Adipocyte (in vitro differentiated cells): ENCODE measurements around the gene CHORDC1.
"Not testable (repeated sequence)": the region's sequence is repeated elsewhere in the genome, so short reads cannot be mapped to it uniquely, and the experiment has no call there.

Experiments used
- DNase-seq: peaks from one replicate; pipeline ENCODE4 v3.0.0-alpha.2; 2015; ENCODE audit warnings: low read depth
- H3K27me3 ChIP-seq: replicated peaks from 2 replicates; pipeline ENCODE4 v1.7.0; 2013; ENCODE audit warnings: mild to moderate bottlenecking, low read length, moderate library complexity; ENCODE audit not compliant: control insufficient read depth, insufficient read depth
- H3K36me3 ChIP-seq: 2 replicates; pipeline ENCODE4 v1.7.0; 2013; ENCODE audit warnings: low read length, mild to moderate bottlenecking, moderate library complexity; ENCODE audit not compliant: control insufficient read depth, insufficient read depth, severe bottlenecking
- H3K4me1 ChIP-seq: 2 replicates; pipeline ENCODE4 v1.7.0; 2013; ENCODE audit warnings: mild to moderate bottlenecking, low read length, moderate library complexity; ENCODE audit not compliant: control insufficient read depth, insufficient read depth
- H3K4me3 ChIP-seq: 2 replicates; pipeline ENCODE4 v1.7.0; 2013; ENCODE audit warnings: mild to moderate bottlenecking, low read length, moderate library complexity
- H3K9ac ChIP-seq: 2 replicates; pipeline ENCODE4 v1.7.0; 2013; ENCODE audit warnings: mild to moderate bottlenecking, low read length, moderate library complexity
- H3K9me3 ChIP-seq: 2 replicates; pipeline ENCODE4 v1.7.0; 2013; ENCODE audit warnings: mild to moderate bottlenecking, low read length, moderate library complexity; ENCODE audit not compliant: control insufficient read depth

Gene CHORDC1

DNA sequence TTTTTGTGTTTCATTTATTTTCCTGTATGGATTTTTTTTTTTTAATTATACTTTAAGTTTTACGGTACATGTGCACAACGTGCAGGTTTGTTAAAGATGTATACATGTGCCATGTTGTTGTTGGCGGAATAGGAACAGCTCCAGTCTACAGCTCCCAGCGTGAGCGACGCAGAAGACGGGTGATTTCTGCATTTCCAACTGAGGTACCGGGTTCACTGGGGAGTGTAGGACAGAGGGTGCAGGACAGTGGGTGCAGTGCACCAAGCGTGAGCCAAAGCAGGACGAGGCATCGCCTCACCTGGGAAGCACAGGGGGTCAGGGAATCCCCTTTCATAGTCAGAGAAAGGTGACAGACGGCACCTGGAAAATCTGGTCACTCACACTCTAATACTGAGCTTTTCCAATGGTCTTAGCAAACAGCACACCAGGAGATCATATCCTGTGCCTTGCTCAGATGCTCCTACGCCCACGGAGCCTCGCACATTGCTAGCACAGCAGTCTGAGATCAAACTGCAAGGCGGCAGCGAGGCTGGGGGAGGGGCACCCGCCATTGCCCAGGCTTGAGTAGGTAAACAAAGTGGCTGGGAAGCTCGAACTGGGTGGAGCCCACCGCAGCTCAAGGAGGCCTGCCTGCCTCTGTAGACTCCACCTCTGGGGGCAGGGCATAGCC lies 17.3 kb upstream of the CHORDC1 start:
- H3K4me3 ChIP-seq, DNase-seq, H3K9me3 ChIP-seq, H3K9ac ChIP-seq, H3K27me3 ChIP-seq, H3K36me3 ChIP-seq, H3K4me1 ChIP-seq: not testable (repeated sequence)

DNA sequence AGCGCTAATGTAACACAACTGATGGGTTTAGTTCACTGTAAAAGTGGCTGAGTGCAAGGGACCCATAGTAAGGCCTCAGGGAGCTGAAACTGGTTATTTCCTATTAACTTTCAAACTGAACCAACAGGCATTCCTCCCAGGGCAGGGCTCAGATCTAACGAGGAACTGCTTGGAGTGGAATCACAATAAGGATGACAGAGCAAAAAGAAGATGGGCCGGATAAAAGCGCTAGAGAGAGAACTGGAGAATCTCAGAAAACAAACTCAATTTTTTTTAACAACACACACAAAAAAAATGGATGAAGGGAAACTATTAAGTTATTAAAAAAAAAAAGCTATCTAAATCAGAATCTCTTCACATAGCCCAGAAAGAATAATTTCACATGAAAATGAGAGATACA lies 14.2 kb upstream of the CHORDC1 start:
- Histone ChIP-seq H3K36me3 (no peaks in the 10 kb centered on the region), H3K4me1 (peaks cover 6% of the 10 kb centered on the region), H3K4me3 (no peak overlapping the region), H3K9ac (no peak overlapping the region), H3K27me3 (no peaks in the 10 kb centered on the region), H3K9me3 (no peaks in the 10 kb centered on the region)
- no peak for DNase-seq

DNA sequence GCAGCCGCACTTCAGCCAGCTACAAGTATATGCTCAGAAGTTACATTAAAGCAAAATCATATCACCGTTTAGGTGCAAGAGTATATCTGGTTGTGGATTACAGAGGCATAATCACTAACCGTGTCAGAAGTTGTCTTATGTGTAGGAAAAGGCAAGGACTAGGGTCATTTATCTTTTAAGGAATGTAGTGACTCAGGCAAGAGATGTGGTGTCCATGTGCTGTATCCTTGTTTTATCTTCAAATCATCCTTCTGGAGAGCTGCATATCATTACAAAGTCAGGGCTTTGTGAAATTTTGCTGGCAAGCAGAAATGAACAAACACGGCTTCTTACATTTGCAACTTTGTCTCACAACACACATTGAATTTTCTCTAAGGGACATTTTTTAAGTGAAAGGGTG lies 12.7 kb upstream of the CHORDC1 start:
- no peak for DNase-seq
- no peaks in the 10 kb centered on the region for H3K9me3 ChIP-seq
- H3K27me3 ChIP-seq = no peaks in the 10 kb centered on the region
- H3K4me3 ChIP-seq = no peak overlapping the region
- no peak overlapping the region for H3K9ac ChIP-seq
- no peaks in the 10 kb centered on the region for H3K36me3 ChIP-seq
- H3K4me1 ChIP-seq = peaks cover 6% of the 10 kb centered on the region

DNA sequence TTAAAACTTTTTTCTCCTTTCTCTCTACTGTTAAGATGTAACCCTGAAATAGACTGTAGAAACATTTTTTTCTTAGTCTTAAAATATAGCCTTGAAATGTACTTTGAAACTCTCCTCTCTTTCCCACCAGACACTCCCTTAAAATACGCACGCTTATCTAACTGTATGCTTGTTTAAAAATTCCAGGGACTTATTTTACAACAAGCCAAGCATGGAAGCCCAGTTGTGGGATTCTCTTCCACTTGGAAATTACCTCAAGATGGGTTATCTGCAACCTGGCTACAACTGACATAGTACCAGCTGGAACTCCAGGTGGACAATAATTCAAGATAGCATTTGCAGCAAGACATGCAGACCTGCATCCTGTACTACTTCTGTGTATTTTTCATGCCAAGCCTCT lies 12.1 kb upstream of the CHORDC1 start:
- Histone ChIP-seq H3K36me3 (no peaks in the 10 kb centered on the region), H3K4me1 (peaks cover 6% of the 10 kb centered on the region), H3K4me3 (no peak overlapping the region), H3K9ac (no peak overlapping the region), H3K27me3 (no peaks in the 10 kb centered on the region), H3K9me3 (no peaks in the 10 kb centered on the region)
- peak; percentile 2 for DNase-seq

DNA sequence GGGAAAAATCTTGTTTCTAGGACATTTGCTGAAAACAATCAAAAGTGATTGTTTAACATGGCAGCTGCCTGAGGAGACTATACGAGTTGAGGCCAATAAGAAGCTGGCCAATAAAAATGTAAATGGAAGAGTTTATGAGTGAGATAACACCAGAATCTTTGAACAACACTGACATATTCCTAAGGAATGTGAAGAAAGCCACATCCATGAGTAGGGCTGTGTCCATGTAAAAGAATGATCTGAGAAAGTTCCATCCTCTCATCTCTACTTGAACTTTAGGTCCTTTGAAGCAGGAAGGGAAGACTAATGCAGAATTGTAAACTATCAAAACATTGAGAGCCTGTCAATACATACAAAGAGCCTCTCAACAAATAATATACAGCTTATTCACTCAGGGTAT lies 6.9 kb upstream of the CHORDC1 start:
- no peak overlapping the region for H3K4me3 ChIP-seq
- no peak for DNase-seq
- H3K4me1 ChIP-seq = no peaks in the 10 kb centered on the region
- H3K36me3 ChIP-seq = no peaks in the 10 kb centered on the region
- H3K9ac ChIP-seq = no peak overlapping the region
- H3K27me3 ChIP-seq = no peaks in the 10 kb centered on the region
- H3K9me3 ChIP-seq = no peaks in the 10 kb centered on the region

DNA sequence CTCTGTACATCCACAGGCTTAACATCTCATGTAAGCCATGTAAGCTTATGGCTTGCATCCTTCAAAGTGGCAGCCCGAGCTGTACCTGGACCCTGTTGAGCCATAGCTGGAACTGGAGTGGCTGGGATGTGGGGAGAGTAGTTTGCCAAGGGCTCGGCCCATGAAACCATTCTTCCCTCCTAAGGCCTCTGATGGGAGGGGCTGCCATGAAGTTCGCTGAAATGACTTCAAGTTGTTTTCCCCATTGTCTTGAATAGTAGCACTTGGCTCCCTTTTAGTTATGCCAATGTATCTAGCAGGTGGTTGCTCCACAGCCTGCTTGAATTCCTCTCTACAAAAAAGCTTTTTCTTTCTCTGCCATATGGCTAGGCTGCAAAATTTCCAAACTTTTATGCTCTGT lies 5.2 kb upstream of the CHORDC1 start:
- DNase-seq = no peak

DNA sequence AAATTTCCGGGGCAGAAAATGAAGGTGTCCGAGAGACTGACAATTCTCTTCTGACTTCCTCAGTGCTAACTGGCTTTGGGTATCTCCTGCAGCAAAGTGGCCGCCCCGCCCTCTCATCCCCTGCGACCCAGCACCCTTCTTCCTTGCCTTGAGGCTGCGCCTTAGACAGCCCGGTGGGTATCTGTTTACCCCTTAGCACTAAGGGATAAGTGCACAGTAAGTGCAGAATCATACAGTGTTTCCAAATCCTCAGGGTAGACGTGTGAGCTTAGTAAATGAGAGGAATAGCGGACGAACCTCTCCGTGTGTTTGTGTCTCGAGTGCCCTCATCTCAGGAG lies 368 bp upstream of the CHORDC1 start:
- Histone ChIP-seq H3K36me3 (no peaks in the 10 kb centered on the region), H3K4me1 (peaks cover 32% of the 10 kb centered on the region), H3K27me3 (no peaks in the 10 kb centered on the region), H3K9me3 (no peaks in the 10 kb centered on the region), H3K9ac (peak overlapping the region; percentile 94), H3K4me3 (peak overlapping the region; percentile 93)
- DNase-seq = no peak

More for the DNA sequence above, 5.2 kb upstream of the CHORDC1 start:
- H3K27me3 ChIP-seq = no peaks in the 10 kb centered on the region
- no peaks in the 10 kb centered on the region for H3K9me3 ChIP-seq
- H3K9ac ChIP-seq = no peak overlapping the region
- H3K4me3 ChIP-seq = no peak overlapping the region
- peaks cover 5% of the 10 kb centered on the region for H3K4me1 ChIP-seq
- no peaks in the 10 kb centered on the region for H3K36me3 ChIP-seq

DNA sequence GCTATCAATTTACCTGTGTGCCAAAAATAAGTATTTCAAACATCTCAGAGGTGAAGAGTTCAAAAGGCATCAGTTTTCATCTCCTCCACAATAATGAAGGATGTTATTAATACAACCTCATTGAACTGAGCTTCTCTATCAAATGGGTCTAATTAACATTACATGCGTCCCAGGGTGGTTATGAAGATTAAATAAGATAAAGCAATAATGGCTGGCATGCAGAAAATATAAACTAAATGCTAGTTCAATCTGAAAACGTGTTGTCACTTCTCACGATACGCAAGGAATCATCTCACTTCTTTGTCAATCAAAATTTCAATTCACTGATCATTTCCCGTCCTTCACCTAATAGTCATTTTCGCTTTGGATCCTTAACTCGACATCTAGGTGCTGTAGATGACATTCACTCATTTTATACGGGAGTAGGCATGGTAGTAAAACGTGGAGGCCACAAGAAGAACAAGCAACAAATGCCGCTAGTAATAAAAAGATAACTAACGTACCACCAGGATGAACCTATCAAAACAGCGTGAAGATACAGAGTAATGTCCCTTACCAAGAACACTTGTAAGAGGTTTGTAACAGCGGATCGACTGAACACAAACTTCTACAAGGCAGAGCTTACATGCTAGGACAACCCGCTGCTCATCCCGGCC lies 918 bp downstream of the CHORDC1 start:
- Histone ChIP-seq H3K9me3 (no peaks in the 10 kb centered on the region), H3K27me3 (no peaks in the 10 kb centered on the region), H3K4me3 (peak overlapping the region; percentile 93), H3K9ac (peak overlapping the region; percentile 94), H3K4me1 (peaks cover 35% of the 10 kb centered on the region), H3K36me3 (no peaks in the 10 kb centered on the region)
- no peak for DNase-seq

DNA sequence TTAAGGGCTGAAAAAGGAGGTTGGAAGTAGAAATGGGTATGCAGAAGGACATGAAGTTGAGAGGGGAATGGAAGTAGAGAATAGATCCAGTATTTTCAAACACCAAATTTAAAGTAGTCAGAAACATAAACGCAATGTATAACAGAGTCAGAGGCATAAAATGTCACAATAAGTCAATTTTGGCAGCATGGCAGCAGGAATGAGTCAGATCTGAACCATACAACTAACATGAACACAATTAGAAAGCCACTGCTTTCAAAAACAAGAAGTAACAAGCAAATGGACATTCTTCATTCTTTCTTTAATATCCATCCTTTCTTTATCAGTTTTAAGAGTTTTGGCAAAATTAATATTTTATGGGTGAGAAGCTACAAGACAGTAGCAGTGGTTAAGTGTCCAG lies 2.5 kb downstream of the CHORDC1 start:
- no peaks in the 10 kb centered on the region for H3K9me3 ChIP-seq
- H3K27me3 ChIP-seq = no peaks in the 10 kb centered on the region
- H3K36me3 ChIP-seq = peaks cover 6% of the 10 kb centered on the region
- H3K4me1 ChIP-seq = peaks cover 35% of the 10 kb centered on the region
- H3K4me3 ChIP-seq = peak overlapping the region; percentile 93
- peak; percentile 82 for DNase-seq
- no peak overlapping the region for H3K9ac ChIP-seq

DNA sequence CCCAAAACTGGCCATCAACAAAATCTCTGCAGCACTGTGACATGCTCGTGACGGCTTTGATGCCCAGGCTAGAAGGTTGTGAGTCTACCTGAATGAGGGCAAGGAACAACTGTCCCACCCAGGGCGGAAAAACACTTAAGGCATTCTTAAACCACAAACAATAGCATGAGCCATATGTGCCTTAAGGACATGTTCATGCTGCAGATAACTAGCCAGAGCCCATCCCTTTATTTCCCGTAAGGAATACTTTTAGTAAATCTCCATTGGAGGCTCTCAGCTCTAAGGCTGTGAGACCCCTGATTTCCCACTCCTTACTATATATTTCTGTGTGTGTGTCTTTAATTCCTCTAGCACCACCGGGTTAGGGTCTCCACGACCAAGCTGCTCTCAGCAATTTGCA lies 3.4 kb downstream of the CHORDC1 start:
- DNase-seq = no peak
- Histone ChIP-seq H3K9me3 (no peaks in the 10 kb centered on the region), H3K4me1 (peaks cover 35% of the 10 kb centered on the region), H3K36me3 (peaks cover 13% of the 10 kb centered on the region), H3K27me3 (no peaks in the 10 kb centered on the region), H3K4me3 (no peak overlapping the region), H3K9ac (no peak overlapping the region)

DNA sequence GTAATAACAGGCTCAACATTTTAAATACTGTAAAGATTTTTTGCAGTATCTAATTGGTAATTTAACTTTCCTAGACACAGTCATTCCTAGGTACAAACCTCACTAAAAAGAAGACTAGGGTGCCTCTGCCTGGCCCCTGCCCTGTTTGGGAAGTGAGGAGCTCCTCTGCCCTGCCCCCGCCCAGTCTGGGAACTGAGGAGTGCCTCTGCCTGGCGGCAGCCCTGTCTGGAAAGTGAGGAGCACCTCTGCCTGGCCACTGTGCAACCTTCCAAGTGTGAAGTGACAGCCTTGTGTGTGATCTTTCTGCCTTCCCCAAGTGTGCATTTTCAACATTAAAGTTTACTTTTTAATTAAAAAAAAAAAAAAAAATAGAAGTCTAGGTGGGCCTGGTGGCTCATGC lies 4.2 kb downstream of the CHORDC1 start:
- no peak overlapping the region for H3K4me3 ChIP-seq
- H3K9ac ChIP-seq = no peak overlapping the region
- DNase-seq = peak; percentile 48
- no peaks in the 10 kb centered on the region for H3K9me3 ChIP-seq
- H3K4me1 ChIP-seq = peaks cover 32% of the 10 kb centered on the region
- peaks cover 19% of the 10 kb centered on the region for H3K36me3 ChIP-seq
- no peaks in the 10 kb centered on the region for H3K27me3 ChIP-seq

DNA sequence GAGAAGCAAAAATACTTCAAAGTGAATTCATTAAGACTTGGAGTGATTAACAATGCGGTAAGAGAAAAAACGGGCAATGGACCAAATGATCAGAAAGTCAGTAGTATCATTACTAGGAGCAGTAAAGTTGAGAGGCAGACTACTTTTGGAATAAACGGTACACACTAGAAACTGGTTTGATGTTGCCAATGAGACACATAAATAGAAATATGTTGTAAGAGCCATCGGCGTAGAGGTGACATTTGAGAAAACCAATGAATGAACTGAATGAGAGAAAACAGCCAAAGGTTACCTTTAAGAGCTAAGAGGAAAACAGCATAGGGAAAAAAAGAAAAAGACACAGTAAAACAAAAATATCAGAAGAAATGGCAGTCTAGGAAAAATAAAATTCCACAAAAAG lies 6.2 kb downstream of the CHORDC1 start:
- peaks cover 38% of the 10 kb centered on the region for H3K36me3 ChIP-seq
- no peak overlapping the region for H3K9ac ChIP-seq
- peaks cover 27% of the 10 kb centered on the region for H3K4me1 ChIP-seq
- H3K9me3 ChIP-seq = no peaks in the 10 kb centered on the region
- H3K27me3 ChIP-seq = no peaks in the 10 kb centered on the region
- H3K4me3 ChIP-seq = no peak overlapping the region
- DNase-seq = no peak
